Immature natural killer cell (primary cell): Measurements from ENCODE around the gene RPS15. TPM values are rescaled to one million over a fixed set of nuclear protein-coding genes. Genes with fewer than 3 reads are reported as not detected.
"Not testable (repeated sequence)": the region's sequence is repeated elsewhere in the genome, so short reads cannot be mapped to it uniquely, and the experiment has no call there.

Experiments used
- DNase-seq, 3 donors: peaks; one replicate each; pipeline ENCODE4 v3.0.0; 2022; ENCODE audit warnings: mixed read lengths in 1 of 3
- H3K27ac Mint-ChIP-seq, 6 donors: one replicate each; pipeline ENCODE4 v1.8.0; 2020; ENCODE audit warnings: mixed read lengths in 6 of 6, mild to moderate bottlenecking in 5 of 6, inconsistent platforms in 4 of 6, moderate library complexity in 3 of 6
- H3K27me3 Mint-ChIP-seq, 3 donors: one replicate each; pipeline ENCODE4 v1.8.0; 2020 to 2021; ENCODE audit warnings: low read depth in 3 of 3, mild to moderate bottlenecking in 3 of 3, mixed read lengths in 3 of 3, moderate library complexity in 3 of 3, inconsistent platforms in 1 of 3
- H3K36me3 Mint-ChIP-seq, 3 donors: one replicate each; pipeline ENCODE4 v1.8.0; 2020; ENCODE audit warnings: mixed read lengths in 3 of 3, inconsistent platforms in 2 of 3, mild to moderate bottlenecking in 2 of 3
- H3K4me1 Mint-ChIP-seq, 2 donors: one replicate each; pipeline ENCODE4 v1.8.0; 2020; ENCODE audit warnings: inconsistent platforms in 2 of 2, mild to moderate bottlenecking in 2 of 2, mixed read lengths in 2 of 2, moderate library complexity in 1 of 2
- H3K4me3 Mint-ChIP-seq, 5 donors: one replicate each; pipeline ENCODE4 v1.8.0; 2020; ENCODE audit warnings: mild to moderate bottlenecking in 5 of 5, mixed read lengths in 5 of 5, inconsistent platforms in 3 of 5, moderate library complexity in 3 of 5
- H3K9me3 Mint-ChIP-seq, 6 donors: one replicate each; pipeline ENCODE4 v1.8.0; 2020; ENCODE audit warnings: mild to moderate bottlenecking in 6 of 6, mixed read lengths in 6 of 6, inconsistent platforms in 4 of 6, moderate library complexity in 3 of 6
- polyA plus RNA-seq, 3 donors: library from polyadenylated mRNA; unstranded; fragments of 300-500 nt; fragmentation: Illumina TruSeq; gene quantifications; one replicate each; pipeline ENCODE4 v1.2.3, GENCODE V29; 2021

The RPS15 gene
- polyA plus RNA-seq, 3 donors from 2014 or later: 1,383 to 2,244 (median 1,622) TPM

- peaks cover 4 to 12% (median 9%) of the 10 kb centered on the region in 3 donors for H3K27me3 Mint-ChIP-seq
Measured at GRCh38 chr19:1418951-1419738, 19.1 kb upstream of the RPS15 start.

GRCh38 chr19:1420085-1420484, 18.1 kb upstream of the RPS15 start:
- peaks cover 4 to 11% (median 6%) of the 10 kb centered on the region in 3 donors for H3K27me3 Mint-ChIP-seq
- DNase-seq, H3K9me3 Mint-ChIP-seq: not testable (repeated sequence)

More at GRCh38 chr19:1418951-1419738, 19.1 kb upstream of the RPS15 start:
- Mint-ChIP-seq H3K9me3 (no peaks in the 10 kb centered on the region), H3K4me1 (peaks cover 36 to 52% of the 10 kb centered on the region in 2 donors), H3K36me3 (peaks cover 3 to 24% (median 14%) of the 10 kb centered on the region in 3 donors), H3K27ac (peak overlapping the region in 1 of 6 donors; percentile 80), H3K4me3 (no peak overlapping the region)
- DNase-seq: no peak

GRCh38 chr19:1420590-1420989, 17.6 kb upstream of the RPS15 start:
- no peak overlapping the region for H3K4me3 Mint-ChIP-seq
- H3K9me3 Mint-ChIP-seq: no peaks in the 10 kb centered on the region
- H3K36me3 Mint-ChIP-seq: peaks cover 3 to 28% (median 14%) of the 10 kb centered on the region in 3 donors
- no peak overlapping the region for H3K27ac Mint-ChIP-seq
- H3K4me1 Mint-ChIP-seq: peaks cover 27 to 42% of the 10 kb centered on the region in 2 donors
- peaks cover 3 to 6% (median 4%) of the 10 kb centered on the region in 3 donors for H3K27me3 Mint-ChIP-seq
- DNase-seq: no peak

More at GRCh38 chr19:1420085-1420484, 18.1 kb upstream of the RPS15 start:
- H3K4me3 Mint-ChIP-seq, H3K27ac Mint-ChIP-seq: not testable (repeated sequence)
- Mint-ChIP-seq H3K4me1 (peaks cover 31 to 47% of the 10 kb centered on the region in 2 donors), H3K36me3 (peaks cover 3 to 27% (median 14%) of the 10 kb centered on the region in 3 donors)

GRCh38 chr19:1421218-1421957, 16.8 kb upstream of the RPS15 start:
- Mint-ChIP-seq H3K27me3 (peaks cover 1 to 6% (median 4%) of the 10 kb centered on the region in 3 donors), H3K4me1 (peaks cover 19 to 34% of the 10 kb centered on the region in 2 donors), H3K27ac (no peak overlapping the region), H3K9me3 (no peaks in the 10 kb centered on the region), H3K4me3 (no peak overlapping the region), H3K36me3 (peaks cover 3 to 28% (median 14%) of the 10 kb centered on the region in 3 donors)
- DNase-seq: no peak

GRCh38 chr19:1421958-1422305, 16.3 kb upstream of the RPS15 start:
- no peak for DNase-seq
- no peak overlapping the region for H3K27ac Mint-ChIP-seq
- peaks cover 3 to 28% (median 14%) of the 10 kb centered on the region in 3 donors for H3K36me3 Mint-ChIP-seq
- H3K4me1 Mint-ChIP-seq: peaks cover 14 to 28% of the 10 kb centered on the region in 2 donors
- H3K9me3 Mint-ChIP-seq: no peaks in the 10 kb centered on the region
- H3K4me3 Mint-ChIP-seq: no peak overlapping the region
- H3K27me3 Mint-ChIP-seq: peaks cover 0 to 8% (median 4%) of the 10 kb centered on the region in 3 donors

- Mint-ChIP-seq H3K4me3 (no peak overlapping the region), H3K27me3 (peaks cover 0 to 7% (median 4%) of the 10 kb centered on the region in 3 donors), H3K4me1 (peaks cover 10 to 24% of the 10 kb centered on the region in 2 donors), H3K9me3 (no peaks in the 10 kb centered on the region), H3K27ac (no peak overlapping the region), H3K36me3 (peaks cover 3 to 28% (median 14%) of the 10 kb centered on the region in 3 donors)
- no peak for DNase-seq
Measured at GRCh38 chr19:1422360-1422759, 15.8 kb upstream of the RPS15 start.

- Mint-ChIP-seq H3K9me3 (no peaks in the 10 kb centered on the region), H3K4me1 (peaks cover 5 to 18% of the 10 kb centered on the region in 2 donors), H3K4me3 (no peak overlapping the region), H3K36me3 (peaks cover 3 to 28% (median 14%) of the 10 kb centered on the region in 3 donors), H3K27ac (no peak overlapping the region), H3K27me3 (peaks cover 0 to 6% (median 4%) of the 10 kb centered on the region in 3 donors)
- no peak for DNase-seq
Measured at GRCh38 chr19:1422943-1423342, 15.3 kb upstream of the RPS15 start.

DNA sequence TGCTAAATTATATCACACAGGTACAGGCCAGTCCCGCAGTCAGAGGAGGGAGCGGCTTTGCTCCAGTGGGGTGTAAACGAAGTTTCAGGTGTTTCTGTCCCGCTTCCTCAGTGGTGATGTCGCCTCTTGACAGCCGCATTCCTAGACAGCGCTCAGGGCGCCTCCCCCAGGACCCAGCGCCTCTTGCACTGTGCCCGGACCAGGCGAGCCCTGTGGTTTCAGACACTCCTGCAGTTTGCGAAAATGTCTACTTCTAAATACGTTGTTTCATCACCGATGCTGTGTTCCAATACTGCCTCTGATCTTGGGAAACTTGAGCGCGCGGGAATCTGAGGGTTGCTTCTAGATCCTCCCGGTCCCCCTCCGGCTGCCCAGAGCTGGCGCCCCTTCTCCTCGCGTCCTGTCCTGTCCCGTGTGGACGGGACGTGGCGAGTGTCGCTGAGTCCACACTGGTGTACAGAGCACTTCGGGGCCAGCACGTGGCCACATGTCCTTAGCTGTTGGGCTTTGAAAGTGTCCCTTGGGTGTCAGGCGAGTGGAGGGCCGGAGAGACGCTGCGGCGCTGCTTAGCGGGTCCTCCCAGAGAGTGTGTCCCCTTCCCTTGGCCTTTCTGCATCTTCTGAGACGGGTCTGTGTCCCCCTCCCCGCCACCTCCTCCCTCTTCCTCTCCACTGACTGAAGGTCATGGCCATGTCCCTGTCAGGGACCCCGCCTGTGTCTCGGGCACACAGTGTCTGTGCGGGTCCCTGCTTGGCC, 14.6 kb upstream of the RPS15 start:
- Mint-ChIP-seq H3K27ac (peak overlapping the region in 1 of 6 donors; percentile 30), H3K36me3 (peaks cover 3 to 28% (median 14%) of the 10 kb centered on the region in 3 donors), H3K4me3 (no peak overlapping the region)

DNA sequence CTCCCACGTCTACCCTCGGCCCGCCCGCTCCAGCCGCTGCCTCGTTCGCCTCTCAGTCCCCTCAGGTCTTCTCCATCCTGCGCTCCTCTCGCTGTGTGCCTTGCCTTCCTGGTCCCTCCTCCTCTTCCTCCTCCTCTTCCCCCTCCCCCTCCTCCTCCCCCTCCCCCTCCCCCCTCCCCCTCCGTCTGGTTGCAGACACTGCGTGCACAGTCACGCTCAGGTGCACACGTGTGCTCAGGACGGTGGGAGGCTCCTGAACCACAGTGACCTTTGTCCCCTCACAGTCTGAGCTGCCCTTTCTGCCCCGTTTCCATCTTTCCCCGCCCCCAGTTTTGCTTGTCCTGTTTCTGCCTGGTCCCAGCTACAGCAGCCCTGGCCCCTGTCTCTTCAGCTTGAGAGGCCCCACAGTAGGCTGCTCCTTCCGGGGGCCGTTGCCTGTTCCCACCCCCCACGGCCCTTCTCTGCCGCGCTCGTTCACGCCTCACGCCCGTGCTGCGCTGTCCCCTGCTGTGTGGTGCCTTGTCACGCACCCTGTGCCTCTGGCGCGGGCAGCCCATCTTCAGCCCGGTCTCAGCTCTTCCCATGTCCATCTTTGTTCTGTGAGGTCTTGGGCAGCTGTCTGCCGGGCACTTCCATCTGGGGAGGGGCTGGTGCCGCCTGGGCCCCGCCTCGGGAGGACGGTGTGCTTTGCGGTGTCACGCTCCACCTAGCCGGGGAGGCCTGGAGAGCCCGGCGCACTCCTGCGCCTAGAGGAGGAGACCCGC, 13.8 kb upstream of the RPS15 start:
- H3K4me1 Mint-ChIP-seq: peaks cover 3 to 8% of the 10 kb centered on the region in 2 donors
- H3K27me3 Mint-ChIP-seq: peaks cover 0 to 6% (median 4%) of the 10 kb centered on the region in 3 donors
- DNase-seq: no peak
- H3K4me3 Mint-ChIP-seq: no peak overlapping the region
- H3K27ac Mint-ChIP-seq: peak overlapping the region in 1 of 6 donors; percentile 50
- peaks cover 3 to 24% (median 13%) of the 10 kb centered on the region in 3 donors for H3K36me3 Mint-ChIP-seq
- H3K9me3 Mint-ChIP-seq: no peaks in the 10 kb centered on the region

More for the DNA sequence above, 14.6 kb upstream of the RPS15 start:
- no peak for DNase-seq
- no peaks in the 10 kb centered on the region for H3K9me3 Mint-ChIP-seq
- peaks cover 0 to 6% (median 4%) of the 10 kb centered on the region in 3 donors for H3K27me3 Mint-ChIP-seq
- peaks cover 5 to 12% of the 10 kb centered on the region in 2 donors for H3K4me1 Mint-ChIP-seq

- Mint-ChIP-seq H3K4me1 (peaks cover 0 to 5% of the 10 kb centered on the region in 2 donors), H3K27me3 (peaks cover 0 to 5% (median 4%) of the 10 kb centered on the region in 3 donors), H3K36me3 (peaks cover 3 to 20% (median 9%) of the 10 kb centered on the region in 3 donors), H3K4me3 (no peak overlapping the region), H3K9me3 (no peaks in the 10 kb centered on the region), H3K27ac (no peak overlapping the region)
- no peak for DNase-seq
Measured at GRCh38 chr19:1425102-1425837, 12.9 kb upstream of the RPS15 start.

- DNase-seq: no peak
- Mint-ChIP-seq H3K9me3 (no peaks in the 10 kb centered on the region), H3K27ac (no peak overlapping the region), H3K27me3 (peaks cover 0 to 5% (median 4%) of the 10 kb centered on the region in 3 donors), H3K4me1 (peaks cover 1 to 5% of the 10 kb centered on the region in 2 donors), H3K36me3 (peaks cover 3 to 16% (median 6%) of the 10 kb centered on the region in 3 donors), H3K4me3 (no peak overlapping the region)
Measured at GRCh38 chr19:1425902-1426301, 12.3 kb upstream of the RPS15 start.

GRCh38 chr19:1426736-1427135, 11.5 kb upstream of the RPS15 start:
- Mint-ChIP-seq H3K27ac (no peak overlapping the region), H3K36me3 (peaks cover 3 to 15% (median 5%) of the 10 kb centered on the region in 3 donors), H3K4me1 (peaks cover 1 to 5% of the 10 kb centered on the region in 2 donors), H3K4me3 (no peak overlapping the region), H3K27me3 (peaks cover 0 to 5% (median 4%) of the 10 kb centered on the region in 3 donors), H3K9me3 (no peaks in the 10 kb centered on the region)
- DNase-seq: no peak
